Neural progenitor cell (in vitro differentiated cells): ENCODE results near the gene PDE8B. TPM values are rescaled to one million over a fixed set of nuclear protein-coding genes. Genes with fewer than 3 reads are reported as not detected.
"Not testable (repeated sequence)": the region's sequence is repeated elsewhere in the genome, so short reads cannot be mapped to it uniquely, and the experiment has no call there.

Experiments
- DNase-seq: peaks from one replicate; pipeline ENCODE4 v3.0.0-alpha.2; 2016; ENCODE audit warnings: low spot score
- H2AFZ ChIP-seq: fragments of 200-600 bp; sonication (generic); replicated peaks from 2 replicates; pipeline ENCODE4 v1.6.1; 2016; ENCODE audit warnings: antibody characterized with exemption
- H3F3A ChIP-seq: fragments of 200-600 bp; sonication (generic); 2 replicates; pipeline ENCODE4 v1.6.1; 2016; ENCODE audit warnings: antibody characterized with exemption, low read depth
- H3K27ac ChIP-seq: fragments of 200-600 bp; sonication (generic); 2 replicates; pipeline ENCODE4 v1.5.1; 2016; ENCODE audit warnings: mild to moderate bottlenecking
- H3K27me3 ChIP-seq: fragments of 200-600 bp; sonication (generic); 2 replicates; pipeline ENCODE4 v1.6.1; 2016; ENCODE audit warnings: mild to moderate bottlenecking, moderate library complexity
- H3K36me3 ChIP-seq: fragments of 200-600 bp; sonication (generic); 2 replicates; pipeline ENCODE4 v1.5.1; 2016
- H3K4me1 ChIP-seq: fragments of 200-600 bp; sonication (generic); 2 replicates; pipeline ENCODE4 v1.6.1; 2016; ENCODE audit warnings: mixed run types
- H3K4me2 ChIP-seq: fragments of 200-600 bp; sonication (generic); 2 replicates; pipeline ENCODE4 v1.6.1; 2016
- H3K4me3 ChIP-seq: fragments of 200-600 bp; sonication (generic); 2 replicates; pipeline ENCODE4 v1.5.1; 2016
- H3K79me2 ChIP-seq: fragments of 200-600 bp; sonication (generic); 2 replicates; pipeline ENCODE4 v1.6.1; 2016; ENCODE audit warnings: low read depth
- H3K9ac ChIP-seq: fragments of 200-600 bp; sonication (generic); 2 replicates; pipeline ENCODE4 v1.6.1; 2016
- H3K9me3 ChIP-seq: fragments of 200-600 bp; sonication (generic); 2 replicates; pipeline ENCODE4 v1.5.1; 2016; ENCODE audit warnings: low read depth
- H4K20me1 ChIP-seq: fragments of 200-600 bp; sonication (generic); 2 replicates; pipeline ENCODE4 v1.6.1; 2016; ENCODE audit warnings: low read depth
- H3K27ac Mint-ChIP-seq: 3 replicates; pipeline ENCODE4 v1.8.0; 2021; ENCODE audit warnings: mixed read lengths
- H3K27me3 Mint-ChIP-seq: 2 replicates; pipeline ENCODE4 v1.8.0; 2022; ENCODE audit warnings: low read depth, mild to moderate bottlenecking, inconsistent platforms, moderate library complexity, mixed read lengths; ENCODE audit not compliant: insufficient read depth
- H3K36me3 Mint-ChIP-seq: 3 replicates; pipeline ENCODE4 v1.8.0; 2021; ENCODE audit warnings: mixed read lengths
- H3K4me1 Mint-ChIP-seq: 3 replicates; pipeline ENCODE4 v1.8.0; 2021; ENCODE audit warnings: mixed read lengths
- H3K4me3 Mint-ChIP-seq: 3 replicates; pipeline ENCODE4 v1.8.0; 2021; ENCODE audit warnings: mild to moderate bottlenecking, moderate library complexity, mixed read lengths
- H3K9me3 Mint-ChIP-seq: 3 replicates; pipeline ENCODE4 v1.8.0; 2020; ENCODE audit warnings: mixed read lengths
- EZH2 ChIP-seq: fragments of 200-600 bp; sonication (generic); IDR thresholded peaks from 2 replicates; pipeline ENCODE4 v1.6.1; 2017; ENCODE audit warnings: antibody characterized with exemption, mild to moderate bottlenecking, moderate library complexity
- EZH2phosphoT487 ChIP-seq: fragments of 200-600 bp; sonication (generic); IDR thresholded peaks from 2 replicates; pipeline ENCODE4 v1.6.1; 2017; ENCODE audit warnings: antibody characterized with exemption
- total RNA-seq: library from RNA; depleted of rRNA; stranded (reverse); fragments of >200 nt; gene quantifications from 2 replicates; pipeline ENCODE4 v1.2.3, GENCODE V29; 2015; ENCODE audit warnings: low replicate concordance
- TF ChIP-seq, protein P1 (sequence below): fragments of 200-600 bp; sonication (generic); IDR thresholded peaks from 2 replicates; pipeline ENCODE4 v1.5.1; 2017; ENCODE audit warnings: antibody characterized with exemption, mild to moderate bottlenecking

PDE8B gene
- total RNA-seq, 1 donor from 2014 or later = 4.3 TPM

DNA sequence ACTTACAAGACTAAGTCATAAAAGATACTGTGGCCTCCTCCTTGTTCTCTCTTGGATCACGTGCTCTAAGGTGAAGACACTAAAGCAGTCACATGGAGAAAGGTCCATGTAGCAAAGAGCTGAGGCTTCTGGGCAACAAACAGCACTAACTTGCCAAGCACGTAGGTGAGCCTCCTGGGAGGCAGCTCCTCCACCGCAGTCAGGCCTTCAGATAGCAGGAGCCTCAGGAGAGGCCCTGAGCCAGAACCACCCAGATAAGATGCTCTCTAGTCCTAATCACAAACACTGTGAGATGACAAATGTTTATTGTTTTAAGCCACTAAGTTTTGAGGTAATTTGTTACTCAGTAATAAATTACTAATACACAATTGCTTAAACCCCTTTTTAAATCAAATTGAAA, 243.6 kb downstream of the PDE8B start:
- no peaks in the 10 kb centered on the region for H3F3A ChIP-seq
- Mint-ChIP-seq H3K27me3 (no peaks in the 10 kb centered on the region), H3K4me1 (no peaks in the 10 kb centered on the region), H3K36me3 (peaks cover 16% of the 10 kb centered on the region), H3K27ac (no peak overlapping the region), H3K4me3 (no peak overlapping the region), H3K9me3 (no peaks in the 10 kb centered on the region)
- TF ChIP-seq EZH2phosphoT487 = no peak
- TF ChIP-seq EZH2 = no peak
- TF ChIP-seq, protein P1, sequence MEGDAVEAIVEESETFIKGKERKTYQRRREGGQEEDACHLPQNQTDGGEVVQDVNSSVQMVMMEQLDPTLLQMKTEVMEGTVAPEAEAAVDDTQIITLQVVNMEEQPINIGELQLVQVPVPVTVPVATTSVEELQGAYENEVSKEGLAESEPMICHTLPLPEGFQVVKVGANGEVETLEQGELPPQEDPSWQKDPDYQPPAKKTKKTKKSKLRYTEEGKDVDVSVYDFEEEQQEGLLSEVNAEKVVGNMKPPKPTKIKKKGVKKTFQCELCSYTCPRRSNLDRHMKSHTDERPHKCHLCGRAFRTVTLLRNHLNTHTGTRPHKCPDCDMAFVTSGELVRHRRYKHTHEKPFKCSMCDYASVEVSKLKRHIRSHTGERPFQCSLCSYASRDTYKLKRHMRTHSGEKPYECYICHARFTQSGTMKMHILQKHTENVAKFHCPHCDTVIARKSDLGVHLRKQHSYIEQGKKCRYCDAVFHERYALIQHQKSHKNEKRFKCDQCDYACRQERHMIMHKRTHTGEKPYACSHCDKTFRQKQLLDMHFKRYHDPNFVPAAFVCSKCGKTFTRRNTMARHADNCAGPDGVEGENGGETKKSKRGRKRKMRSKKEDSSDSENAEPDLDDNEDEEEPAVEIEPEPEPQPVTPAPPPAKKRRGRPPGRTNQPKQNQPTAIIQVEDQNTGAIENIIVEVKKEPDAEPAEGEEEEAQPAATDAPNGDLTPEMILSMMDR = no peak
- H3K4me1 ChIP-seq = no peaks in the 10 kb centered on the region
- no peaks in the 10 kb centered on the region for H3K27me3 ChIP-seq
- no peak overlapping the region for H2AFZ ChIP-seq
- H3K36me3 ChIP-seq = peaks cover 7% of the 10 kb centered on the region
- no peaks in the 10 kb centered on the region for H3K79me2 ChIP-seq
- H3K4me3 ChIP-seq = no peak overlapping the region
- no peak overlapping the region for H3K4me2 ChIP-seq
- H3K9me3 ChIP-seq = no peaks in the 10 kb centered on the region
- H4K20me1 ChIP-seq = no peaks in the 10 kb centered on the region
- no peak for DNase-seq
- no peak overlapping the region for H3K27ac ChIP-seq
- H3K9ac ChIP-seq = no peak overlapping the region

DNA sequence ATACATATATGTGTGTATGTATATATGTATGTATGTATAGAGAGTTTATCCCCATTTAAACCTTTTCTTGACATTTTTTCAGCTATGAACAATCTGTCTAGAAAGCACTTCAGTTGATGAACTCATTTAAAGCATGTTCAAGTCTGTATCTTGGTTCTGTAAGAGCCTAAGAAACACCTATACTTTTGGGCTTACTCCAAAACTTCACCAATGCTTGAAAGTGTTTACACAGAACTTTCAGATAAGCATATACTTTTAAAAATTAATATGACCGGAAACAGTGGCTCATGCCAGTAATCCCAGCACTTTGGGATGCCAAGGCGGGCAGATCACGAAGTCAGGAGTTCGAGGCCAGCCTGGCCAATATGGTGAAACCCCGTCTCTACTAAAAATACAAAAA, 250.8 kb downstream of the PDE8B start:
- Histone ChIP-seq H3K79me2 (no peaks in the 10 kb centered on the region), H4K20me1 (no peaks in the 10 kb centered on the region), H3F3A (no peaks in the 10 kb centered on the region), H3K36me3 (peaks cover 6% of the 10 kb centered on the region), H3K9ac (no peak overlapping the region), H3K9me3 (no peaks in the 10 kb centered on the region), H3K4me1 (no peaks in the 10 kb centered on the region), H3K27me3 (no peaks in the 10 kb centered on the region), H2AFZ (no peak overlapping the region), H3K4me2 (no peak overlapping the region), H3K27ac (no peak overlapping the region), H3K4me3 (no peak overlapping the region)
- H3K27ac Mint-ChIP-seq = no peak overlapping the region
- TF ChIP-seq EZH2phosphoT487 (no peak), EZH2 (no peak)
- TF ChIP-seq, protein P1 = no peak
- H3K27me3 Mint-ChIP-seq = no peaks in the 10 kb centered on the region
- no peaks in the 10 kb centered on the region for H3K9me3 Mint-ChIP-seq
- peaks cover 6% of the 10 kb centered on the region for H3K36me3 Mint-ChIP-seq
- no peak for DNase-seq
- no peaks in the 10 kb centered on the region for H3K4me1 Mint-ChIP-seq
- H3K4me3 Mint-ChIP-seq = no peak overlapping the region

DNA sequence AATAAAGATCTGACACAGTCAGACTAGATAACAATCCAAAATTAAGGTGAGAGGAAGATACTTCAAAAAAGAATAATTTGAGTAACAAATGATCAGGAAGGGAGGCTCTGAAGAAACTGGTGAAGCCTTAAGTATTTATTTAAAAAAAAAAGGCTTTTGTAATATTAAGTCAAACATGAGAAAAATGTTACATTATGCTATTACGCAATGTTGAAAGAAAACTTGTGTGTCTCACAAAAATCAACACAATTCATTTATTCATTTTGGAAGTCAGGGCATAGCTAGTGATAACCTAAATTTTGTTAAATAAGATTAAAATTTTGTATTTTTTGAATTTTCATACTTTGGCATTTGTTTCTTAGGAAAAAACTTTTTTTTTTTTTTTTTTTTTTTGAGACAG, 253.4 kb downstream of the PDE8B start:
- H4K20me1 ChIP-seq = no peaks in the 10 kb centered on the region
- no peaks in the 10 kb centered on the region for H3K27me3 ChIP-seq
- H3K4me3 ChIP-seq = no peak overlapping the region
- TF ChIP-seq, protein P1 = no peak
- TF ChIP-seq EZH2phosphoT487 (no peak), EZH2 (no peak)
- no peak for DNase-seq
- Mint-ChIP-seq H3K27ac (no peak overlapping the region), H3K36me3 (peaks cover 10% of the 10 kb centered on the region), H3K9me3 (no peaks in the 10 kb centered on the region), H3K4me3 (no peak overlapping the region), H3K4me1 (no peaks in the 10 kb centered on the region), H3K27me3 (no peaks in the 10 kb centered on the region)
- H3K27ac ChIP-seq = no peak overlapping the region
- H3K4me1 ChIP-seq = no peaks in the 10 kb centered on the region
- peaks cover 6% of the 10 kb centered on the region for H3K36me3 ChIP-seq
- no peaks in the 10 kb centered on the region for H3F3A ChIP-seq
- H3K9ac ChIP-seq = no peak overlapping the region
- no peak overlapping the region for H2AFZ ChIP-seq
- peaks cover 11% of the 10 kb centered on the region for H3K79me2 ChIP-seq
- H3K9me3 ChIP-seq = no peaks in the 10 kb centered on the region
- no peak overlapping the region for H3K4me2 ChIP-seq

DNA sequence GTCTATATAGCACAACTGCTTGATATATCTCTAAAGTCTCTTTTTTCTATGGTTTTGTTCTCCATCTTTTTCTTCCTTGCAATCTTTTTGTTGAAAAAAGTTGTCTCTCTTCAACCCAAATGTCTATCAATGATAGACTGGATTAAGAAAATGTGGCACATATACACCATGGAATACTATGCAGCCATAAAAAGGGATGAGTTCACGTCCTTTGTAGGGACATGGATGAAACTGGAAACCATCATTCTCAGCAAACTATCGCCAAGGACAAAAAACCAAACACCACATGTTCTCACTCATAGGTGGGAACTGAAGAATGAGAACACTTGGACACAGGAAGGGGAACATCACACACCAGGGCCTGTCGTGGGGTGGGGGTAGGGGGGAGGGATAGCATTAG, 258.4 kb downstream of the PDE8B start:
- H4K20me1 ChIP-seq, H3K27ac ChIP-seq, H3K4me1 ChIP-seq, H3K27me3 Mint-ChIP-seq, H3K27me3 ChIP-seq, H3K27ac Mint-ChIP-seq, H3K36me3 ChIP-seq, H3K9me3 ChIP-seq, H2AFZ ChIP-seq, H3F3A ChIP-seq, H3K4me3 ChIP-seq, H3K4me1 Mint-ChIP-seq, H3K4me2 ChIP-seq, H3K9ac ChIP-seq, DNase-seq, H3K4me3 Mint-ChIP-seq: not testable (repeated sequence)
- peaks cover 23% of the 10 kb centered on the region for H3K9me3 Mint-ChIP-seq
- peaks cover 24% of the 10 kb centered on the region for H3K36me3 Mint-ChIP-seq
- peaks cover 16% of the 10 kb centered on the region for H3K79me2 ChIP-seq

DNA sequence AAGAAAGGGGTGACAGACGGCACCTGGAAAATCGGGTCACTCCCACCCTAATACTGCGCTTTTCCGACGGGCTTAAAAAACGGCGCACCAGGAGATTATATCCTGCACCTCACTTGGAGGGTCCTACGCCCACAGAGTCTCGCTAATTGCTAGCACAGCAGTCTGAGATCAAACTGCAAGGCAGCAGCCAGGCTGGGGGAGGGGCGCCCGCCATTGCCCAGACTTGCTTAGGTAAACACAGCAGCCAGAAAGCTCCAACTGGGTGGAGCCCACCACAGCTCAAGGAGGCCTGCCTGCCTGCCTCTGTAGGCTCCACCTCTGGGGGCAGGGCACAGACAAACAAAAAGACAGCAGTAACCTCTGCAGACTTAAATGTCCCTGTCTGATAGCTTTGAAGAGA, 264.6 kb downstream of the PDE8B start:
- not testable (repeated sequence) for H3K27ac ChIP-seq, H3K4me2 ChIP-seq, H3K4me3 ChIP-seq, H3K9me3 ChIP-seq, H3K4me1 Mint-ChIP-seq, DNase-seq, H3K4me1 ChIP-seq, H2AFZ ChIP-seq, H3F3A ChIP-seq, H3K27me3 Mint-ChIP-seq, H3K36me3 ChIP-seq, H3K9ac ChIP-seq, H3K27me3 ChIP-seq, H4K20me1 ChIP-seq, H3K27ac Mint-ChIP-seq, H3K79me2 ChIP-seq, H3K4me3 Mint-ChIP-seq
- Mint-ChIP-seq H3K36me3 (peaks cover 24% of the 10 kb centered on the region), H3K9me3 (peaks cover 38% of the 10 kb centered on the region)
